Ishikawa (cell line): ENCODE measurements around the gene VDR.
A peak's percentile ranks its signal among the peaks of the same experiment; 100 is the strongest.

Source experiments
- CEBPB ChIP-seq: IDR thresholded peaks from 2 replicates; pipeline ENCODE4 v1.6.1; 2012
- CREB1 ChIP-seq: IDR thresholded peaks from 2 replicates; pipeline ENCODE4 v1.6.1; 2012; ENCODE audit warnings: low read depth
- EGR1 ChIP-seq: IDR thresholded peaks from 2 replicates; pipeline ENCODE4 v1.6.1; 2012
- EP300 ChIP-seq: IDR thresholded peaks from 2 replicates; pipeline ENCODE4 v1.6.1; 2012; ENCODE audit warnings: borderline replicate concordance
- FOXM1 ChIP-seq: IDR thresholded peaks from 2 replicates; pipeline ENCODE4 v1.6.1; 2012; ENCODE audit warnings: low read depth, borderline replicate concordance
- NFIC ChIP-seq: IDR thresholded peaks from 2 replicates; pipeline ENCODE4 v1.6.1; 2012
- RAD21 ChIP-seq: IDR thresholded peaks from 2 replicates; pipeline ENCODE4 v1.6.1; 2012; ENCODE audit warnings: low read depth
- TAF1 ChIP-seq: IDR thresholded peaks from 2 replicates; pipeline ENCODE4 v1.6.1; 2012; ENCODE audit warnings: low read depth, mild to moderate bottlenecking
- TCF12 ChIP-seq: IDR thresholded peaks from 2 replicates; pipeline ENCODE4 v1.6.1; 2012; ENCODE audit warnings: low read depth
- TEAD4 ChIP-seq: IDR thresholded peaks from 2 replicates; pipeline ENCODE4 v1.6.1; 2012
- YY1 ChIP-seq: IDR thresholded peaks from 2 replicates; pipeline ENCODE4 v1.6.1; 2012; ENCODE audit warnings: low read depth
- ZBTB7A ChIP-seq: IDR thresholded peaks from 2 replicates; pipeline ENCODE4 v1.6.1; 2012; ENCODE audit warnings: low read depth
- TF ChIP-seq, protein P1 (sequence below): IDR thresholded peaks from 2 replicates; pipeline ENCODE4 v1.6.1; 2012; ENCODE audit warnings: low read depth, mild to moderate bottlenecking
- TF ChIP-seq, protein P2 (sequence below): IDR thresholded peaks from 2 replicates; pipeline ENCODE4 v1.6.1; 2012
- TF ChIP-seq, protein P3 (sequence below): IDR thresholded peaks from 2 replicates; pipeline ENCODE4 v1.6.1; 2012

The VDR gene

DNA sequence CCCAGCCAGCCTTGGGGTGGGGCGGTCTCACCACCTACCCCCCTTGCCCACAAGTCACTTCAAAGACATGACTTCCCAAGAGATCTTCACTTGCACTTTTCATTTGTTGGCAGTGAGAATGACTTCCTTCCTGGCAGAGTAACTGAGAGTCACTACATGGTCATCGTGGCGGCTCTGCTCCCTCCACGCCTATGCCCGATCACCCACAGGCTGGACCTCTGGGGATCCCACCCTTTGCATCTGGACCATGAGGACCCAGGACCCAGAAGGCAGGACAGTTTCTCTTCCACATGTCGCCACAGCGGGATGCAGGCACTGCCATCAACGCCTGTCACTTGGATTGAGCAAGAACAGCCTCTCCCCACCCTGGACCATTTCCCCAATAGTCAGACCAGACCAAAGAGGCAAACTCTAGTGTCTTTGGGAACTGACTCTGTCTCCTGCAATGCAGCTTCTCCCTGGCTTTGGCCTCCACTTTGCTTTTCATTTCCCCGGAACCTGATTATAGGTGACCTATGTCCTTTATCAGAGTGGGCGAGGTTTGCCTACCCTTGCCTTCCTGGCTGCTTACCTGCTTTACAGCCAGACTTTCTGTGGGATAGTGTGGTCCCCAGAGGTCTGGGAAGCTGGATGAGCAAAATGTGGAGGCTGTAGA, 3.6 kb downstream of the VDR start:
- TF ChIP-seq NFIC (no peak), EGR1 (no peak), YY1 (no peak), ZBTB7A (no peak), TCF12 (no peak), FOXM1 (no peak), EP300 (no peak)
- TF ChIP-seq, protein P1, sequence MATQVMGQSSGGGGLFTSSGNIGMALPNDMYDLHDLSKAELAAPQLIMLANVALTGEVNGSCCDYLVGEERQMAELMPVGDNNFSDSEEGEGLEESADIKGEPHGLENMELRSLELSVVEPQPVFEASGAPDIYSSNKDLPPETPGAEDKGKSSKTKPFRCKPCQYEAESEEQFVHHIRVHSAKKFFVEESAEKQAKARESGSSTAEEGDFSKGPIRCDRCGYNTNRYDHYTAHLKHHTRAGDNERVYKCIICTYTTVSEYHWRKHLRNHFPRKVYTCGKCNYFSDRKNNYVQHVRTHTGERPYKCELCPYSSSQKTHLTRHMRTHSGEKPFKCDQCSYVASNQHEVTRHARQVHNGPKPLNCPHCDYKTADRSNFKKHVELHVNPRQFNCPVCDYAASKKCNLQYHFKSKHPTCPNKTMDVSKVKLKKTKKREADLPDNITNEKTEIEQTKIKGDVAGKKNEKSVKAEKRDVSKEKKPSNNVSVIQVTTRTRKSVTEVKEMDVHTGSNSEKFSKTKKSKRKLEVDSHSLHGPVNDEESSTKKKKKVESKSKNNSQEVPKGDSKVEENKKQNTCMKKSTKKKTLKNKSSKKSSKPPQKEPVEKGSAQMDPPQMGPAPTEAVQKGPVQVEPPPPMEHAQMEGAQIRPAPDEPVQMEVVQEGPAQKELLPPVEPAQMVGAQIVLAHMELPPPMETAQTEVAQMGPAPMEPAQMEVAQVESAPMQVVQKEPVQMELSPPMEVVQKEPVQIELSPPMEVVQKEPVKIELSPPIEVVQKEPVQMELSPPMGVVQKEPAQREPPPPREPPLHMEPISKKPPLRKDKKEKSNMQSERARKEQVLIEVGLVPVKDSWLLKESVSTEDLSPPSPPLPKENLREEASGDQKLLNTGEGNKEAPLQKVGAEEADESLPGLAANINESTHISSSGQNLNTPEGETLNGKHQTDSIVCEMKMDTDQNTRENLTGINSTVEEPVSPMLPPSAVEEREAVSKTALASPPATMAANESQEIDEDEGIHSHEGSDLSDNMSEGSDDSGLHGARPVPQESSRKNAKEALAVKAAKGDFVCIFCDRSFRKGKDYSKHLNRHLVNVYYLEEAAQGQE, result no peak
- TF ChIP-seq, protein P2, sequence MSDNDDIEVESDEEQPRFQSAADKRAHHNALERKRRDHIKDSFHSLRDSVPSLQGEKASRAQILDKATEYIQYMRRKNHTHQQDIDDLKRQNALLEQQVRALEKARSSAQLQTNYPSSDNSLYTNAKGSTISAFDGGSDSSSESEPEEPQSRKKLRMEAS, result no peak
- TF ChIP-seq, protein P3, sequence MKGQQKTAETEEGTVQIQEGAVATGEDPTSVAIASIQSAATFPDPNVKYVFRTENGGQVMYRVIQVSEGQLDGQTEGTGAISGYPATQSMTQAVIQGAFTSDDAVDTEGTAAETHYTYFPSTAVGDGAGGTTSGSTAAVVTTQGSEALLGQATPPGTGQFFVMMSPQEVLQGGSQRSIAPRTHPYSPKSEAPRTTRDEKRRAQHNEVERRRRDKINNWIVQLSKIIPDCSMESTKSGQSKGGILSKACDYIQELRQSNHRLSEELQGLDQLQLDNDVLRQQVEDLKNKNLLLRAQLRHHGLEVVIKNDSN, result no peak

DNA sequence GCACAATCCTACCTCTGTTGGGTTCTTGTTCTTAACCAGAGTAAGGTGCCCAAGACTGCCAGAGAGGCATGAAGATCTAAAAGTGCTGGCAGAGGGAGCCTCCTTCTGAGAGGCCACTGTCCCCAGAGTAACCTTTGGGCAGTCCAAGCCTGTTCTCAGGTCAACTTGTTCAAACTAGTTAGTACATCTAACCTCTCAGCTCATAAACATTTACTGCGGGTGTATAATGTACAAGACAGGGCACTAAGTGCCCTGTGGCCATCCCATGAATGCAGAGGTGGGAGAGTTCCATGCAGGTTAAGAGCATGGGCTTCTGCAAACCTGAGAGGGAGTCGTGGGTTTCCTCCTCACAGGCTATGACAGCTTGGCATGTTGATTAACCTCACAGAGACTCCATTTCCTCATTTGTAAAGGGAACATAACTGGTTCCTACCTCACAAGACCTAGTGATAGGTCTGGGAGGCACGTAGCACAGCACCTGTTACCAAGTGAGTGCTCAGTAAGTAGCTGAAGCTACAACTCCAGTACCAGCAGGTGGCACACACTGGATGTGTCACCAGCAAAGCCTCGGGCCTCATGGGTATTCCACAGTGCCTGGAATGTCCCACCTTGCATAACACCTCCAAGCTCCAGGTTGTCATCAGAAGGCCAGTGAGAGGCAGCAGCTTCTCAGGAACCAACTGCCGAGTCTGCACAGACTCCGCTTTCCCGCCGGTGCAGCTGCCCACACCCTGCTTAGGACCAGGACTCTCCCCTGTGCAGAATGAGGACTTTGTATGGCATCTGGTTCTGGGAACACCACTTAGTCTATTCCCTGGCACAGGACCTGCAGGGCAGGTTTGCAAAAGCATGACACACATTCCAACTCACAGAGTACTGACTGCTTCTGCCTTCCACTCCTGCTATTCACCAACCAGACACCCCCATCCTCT, 4.4 kb downstream of the VDR start:
- TF ChIP-seq TAF1 (no peak), ZBTB7A (no peak), RAD21 (peak; percentile 66), NFIC (no peak), TEAD4 (peak; percentile 72), YY1 (no peak), TCF12 (no peak)
- TF ChIP-seq, protein P3, result no peak

DNA sequence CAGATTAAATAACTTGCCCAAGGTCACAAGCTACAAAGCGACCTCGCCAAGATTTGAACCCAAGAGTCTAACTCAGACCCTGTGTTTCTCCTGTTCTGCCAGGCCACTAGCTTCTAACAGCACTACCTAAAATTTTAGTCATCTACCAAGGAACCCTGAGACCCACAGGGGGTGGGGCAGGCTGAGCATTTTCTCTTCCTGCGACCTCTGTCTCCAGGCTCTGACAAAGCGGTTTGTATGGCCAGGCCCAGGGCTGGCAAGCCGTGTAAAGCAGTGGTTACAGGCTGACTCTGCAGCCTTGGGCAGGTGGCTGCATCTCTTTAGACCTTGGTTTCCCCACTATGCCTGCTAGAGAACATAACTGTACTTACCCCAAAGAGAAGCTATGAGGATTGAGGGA, 5.3 kb downstream of the VDR start:
- TF ChIP-seq, protein P1, result no peak
- TF ChIP-seq NFIC, result no peak
- TF ChIP-seq CREB1, result no peak
- no peak for TF ChIP-seq EGR1
- no peak for TF ChIP-seq TEAD4
- TF ChIP-seq, protein P2, result no peak
- no peak for TF ChIP-seq CEBPB
- TF ChIP-seq, protein P3, result no peak
- no peak for TF ChIP-seq YY1

DNA sequence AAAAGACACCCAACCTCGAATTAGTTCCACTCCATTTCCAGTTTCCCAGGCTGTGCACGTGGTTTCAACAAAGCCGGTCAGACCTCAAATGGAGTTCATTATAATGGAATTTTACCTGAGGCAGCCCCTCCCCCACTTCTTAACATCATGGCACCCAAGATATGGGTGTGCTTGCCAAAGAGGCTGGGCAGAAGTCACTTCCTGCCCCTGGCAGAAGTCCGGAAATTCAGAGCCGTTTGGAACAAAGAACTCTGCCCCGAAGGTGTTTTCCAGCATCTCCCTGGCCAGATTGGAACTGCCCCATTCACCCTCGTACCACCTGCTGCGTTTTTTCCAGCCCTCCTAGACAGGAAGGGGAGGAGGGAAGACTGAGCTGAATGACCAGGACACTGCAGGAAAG, 8.2 kb downstream of the VDR start:
- peak; percentile 60 for TF ChIP-seq TCF12
- TF ChIP-seq YY1, result peak; percentile 84
- TF ChIP-seq CEBPB, result no peak
- peak; percentile 51 for TF ChIP-seq TEAD4
- TF ChIP-seq, protein P1, result no peak
- no peak for TF ChIP-seq RAD21
- TF ChIP-seq ZBTB7A, result no peak
- TF ChIP-seq FOXM1, result no peak
- TF ChIP-seq, protein P3, result peak; percentile 20; the same call in 1 of the 2 replicates
- TF ChIP-seq, protein P2, result peak; percentile 83
- TF ChIP-seq NFIC, result peak; percentile 75
- peak; percentile 72 for TF ChIP-seq EP300
- no peak for TF ChIP-seq CREB1
- TF ChIP-seq EGR1, result no peak
- TF ChIP-seq TAF1, result no peak
